H9 (cell line): Measurements from ENCODE around the gene DDX20. TPM values are rescaled to one million over a fixed set of nuclear protein-coding genes. Genes with fewer than 3 reads are reported as not detected.

Experiments used
- DNase-seq: peaks from one replicate; pipeline ENCODE4 v3.0.0-alpha.2; 2017
- H2AFZ ChIP-seq: one replicate; pipeline ENCODE4 v1.6.1; 2013; ENCODE audit warnings: mild to moderate bottlenecking, low read length, control low read depth, moderate library complexity
- H2AK5ac ChIP-seq: 2 replicates; pipeline ENCODE4 v1.6.1; 2013; ENCODE audit warnings: low read length, control low read depth, mixed read lengths; ENCODE audit not compliant: insufficient read length
- H2BK120ac ChIP-seq: one replicate; pipeline ENCODE4 v1.6.1; 2013; ENCODE audit warnings: low read depth, mild to moderate bottlenecking, low read length, control low read depth, inconsistent platforms; ENCODE audit not compliant: poor library complexity, severe bottlenecking
- H2BK12ac ChIP-seq: 2 replicates; pipeline ENCODE4 v1.6.1; 2013; ENCODE audit warnings: low read length, control low read depth, mixed read lengths, low read depth; ENCODE audit not compliant: insufficient read length
- H2BK15ac ChIP-seq: 2 replicates; pipeline ENCODE4 v1.6.1; 2013; ENCODE audit warnings: low read depth, low read length, control low read depth
- H2BK20ac ChIP-seq: one replicate; pipeline ENCODE4 v1.6.1; 2013; ENCODE audit warnings: low read depth, mild to moderate bottlenecking, low read length, control low read depth, inconsistent platforms; ENCODE audit not compliant: poor library complexity, severe bottlenecking
- H2BK5ac ChIP-seq: 2 replicates; pipeline ENCODE4 v1.6.1; 2013; ENCODE audit warnings: low read length, control low read depth, mixed read lengths; ENCODE audit not compliant: insufficient read length
- H3K14ac ChIP-seq: 2 replicates; pipeline ENCODE4 v1.6.1; 2013; ENCODE audit warnings: low read length, control low read depth; ENCODE audit not compliant: insufficient read depth
- H3K18ac ChIP-seq: 2 replicates; pipeline ENCODE4 v1.6.1; 2013; ENCODE audit warnings: low read depth, mild to moderate bottlenecking, mixed read lengths, low read length, control low read depth; ENCODE audit not compliant: insufficient read length
- H3K23ac ChIP-seq: 2 replicates; pipeline ENCODE4 v1.6.1; 2013; ENCODE audit warnings: low read length, control low read depth, mixed read lengths, low read depth; ENCODE audit not compliant: insufficient read length
- H3K23me2 ChIP-seq: 2 replicates; pipeline ENCODE4 v1.6.1; 2013; ENCODE audit warnings: low read depth, mild to moderate bottlenecking, mixed read lengths, low read length, control low read depth; ENCODE audit not compliant: insufficient read length, poor library complexity, severe bottlenecking
- H3K27ac ChIP-seq: 2 replicates; pipeline ENCODE4 v1.5.1; 2013; ENCODE audit warnings: low read length, control low read depth, mixed read lengths, low read depth; ENCODE audit not compliant: insufficient read length
- H3K27me3 ChIP-seq: 2 replicates; pipeline ENCODE4 v1.6.1; 2013; ENCODE audit warnings: low read length, control low read depth, inconsistent platforms; ENCODE audit not compliant: insufficient read depth
- H3K4ac ChIP-seq: 2 replicates; pipeline ENCODE4 v1.6.1; 2013; ENCODE audit warnings: low read depth, mild to moderate bottlenecking, control low read depth, inconsistent platforms, low read length, moderate library complexity
- H3K4me1 ChIP-seq: 2 replicates; pipeline ENCODE4 v1.6.1; 2013; ENCODE audit warnings: low read length, control low read depth, inconsistent platforms; ENCODE audit not compliant: insufficient read depth
- H3K4me2 ChIP-seq: 2 replicates; pipeline ENCODE4 v1.6.1; 2013; ENCODE audit warnings: low read length, control low read depth, mixed read lengths; ENCODE audit not compliant: insufficient read length, insufficient read depth
- H3K56ac ChIP-seq: 2 replicates; pipeline ENCODE4 v1.6.1; 2013; ENCODE audit warnings: low read depth, mild to moderate bottlenecking, mixed read lengths, low read length, control low read depth; ENCODE audit not compliant: insufficient read length
- H3K79me1 ChIP-seq: 2 replicates; pipeline ENCODE4 v1.6.1; 2013; ENCODE audit warnings: low read depth, mild to moderate bottlenecking, moderate library complexity, low read length, control low read depth, inconsistent platforms; ENCODE audit not compliant: insufficient read depth, poor library complexity, severe bottlenecking
- H3K79me2 ChIP-seq: 2 replicates; pipeline ENCODE4 v1.6.1; 2013; ENCODE audit warnings: low read length, control low read depth, inconsistent platforms; ENCODE audit not compliant: insufficient read depth
- H3K9ac ChIP-seq: 2 replicates; pipeline ENCODE4 v1.6.1; 2013; ENCODE audit warnings: low read length, control low read depth, mixed read lengths; ENCODE audit not compliant: insufficient read length; ENCODE audit errors: extremely low read depth
- H3K9me3 ChIP-seq: one replicate; pipeline ENCODE4 v1.6.1; 2013; ENCODE audit warnings: low read depth, low read length, inconsistent platforms; ENCODE audit not compliant: control insufficient read depth
- H3T11ph ChIP-seq: one replicate; pipeline ENCODE4 v1.6.1; 2013; ENCODE audit warnings: mild to moderate bottlenecking, low read length, control low read depth, inconsistent platforms
- H4K20me1 ChIP-seq: one replicate; pipeline ENCODE4 v1.6.1; 2013; ENCODE audit not compliant: control insufficient read depth, insufficient read length, insufficient read depth
- H4K5ac ChIP-seq: 2 replicates; pipeline ENCODE4 v1.6.1; 2013; ENCODE audit warnings: low read depth, mild to moderate bottlenecking, mixed read lengths, low read length, control low read depth; ENCODE audit not compliant: insufficient read length
- H4K8ac ChIP-seq: replicated peaks from 2 replicates; pipeline ENCODE4 v1.6.1; 2013; ENCODE audit warnings: low read length, control low read depth, mixed read lengths, low read depth; ENCODE audit not compliant: insufficient read length
- H4K91ac ChIP-seq: 2 replicates; pipeline ENCODE4 v1.6.1; 2013; ENCODE audit warnings: low read depth, mild to moderate bottlenecking, moderate library complexity, mixed read lengths, low read length, control low read depth; ENCODE audit not compliant: insufficient read length
- H3K27ac Mint-ChIP-seq, 3 experiments: 2 replicates in 2 of 3; 3 replicates in 1 of 3; pipeline ENCODE4 v1.8.0; 2020 to 2021; ENCODE audit warnings: mixed read lengths in 3 of 3, mild to moderate bottlenecking in 1 of 3, moderate library complexity in 1 of 3
- H3K27me3 Mint-ChIP-seq: 2 replicates; pipeline ENCODE4 v1.8.0; 2021; ENCODE audit warnings: low read depth, mild to moderate bottlenecking, moderate library complexity, mixed read lengths
- H3K36me3 Mint-ChIP-seq, 3 experiments: 2 replicates in 2 of 3; 3 replicates in 1 of 3; pipeline ENCODE4 v1.8.0; 2020 to 2021; ENCODE audit warnings: low read depth in 3 of 3, mixed read lengths in 3 of 3; ENCODE audit not compliant: insufficient read depth in 1 of 3
- H3K4me1 Mint-ChIP-seq, 2 experiments: 2 replicates each; pipeline ENCODE4 v1.8.0; 2020; ENCODE audit warnings: mixed read lengths in 2 of 2
- H3K4me3 Mint-ChIP-seq, 2 experiments: 2 replicates in 1 of 2; 3 replicates in 1 of 2; pipeline ENCODE4 v1.8.0; 2020 to 2021; ENCODE audit warnings: mild to moderate bottlenecking in 2 of 2, mixed read lengths in 2 of 2, moderate library complexity in 1 of 2
- H3K9me3 Mint-ChIP-seq, 2 experiments: 2 replicates in 1 of 2; 3 replicates in 1 of 2; pipeline ENCODE4 v1.8.0; 2020; ENCODE audit warnings: mild to moderate bottlenecking in 2 of 2, mixed read lengths in 2 of 2, moderate library complexity in 1 of 2
- WGBS: extraction: QIAGEN DNeasy Blood & Tissue Kit; methylation state at CpG from one replicate; pipeline ENCODE4 v1.1.7; 2013; ENCODE audit warnings: missing lambda C conversion rate, low lambda C conversion rate, mixed read lengths; ENCODE audit not compliant: insufficient read length; ENCODE audit errors: extremely low coverage; 5-methylcytosine and 5-hydroxymethylcytosine counted together
- total RNA-seq: library from RNA; stranded (reverse); gene quantifications from 2 replicates; pipeline ENCODE4 v1.2.1, GENCODE V29; 2021
- TF ChIP-seq, protein P1 (sequence below): fragments of 200-600 bp; sonication (generic); conservative IDR thresholded peaks from 3 replicates; pipeline ENCODE4 v1.8.0; 2021; ENCODE audit warnings: antibody characterized with exemption, mild to moderate bottlenecking

The DDX20 gene
- total RNA-seq, 1 experiment from 2014 or later: 38.3 TPM

DNA sequence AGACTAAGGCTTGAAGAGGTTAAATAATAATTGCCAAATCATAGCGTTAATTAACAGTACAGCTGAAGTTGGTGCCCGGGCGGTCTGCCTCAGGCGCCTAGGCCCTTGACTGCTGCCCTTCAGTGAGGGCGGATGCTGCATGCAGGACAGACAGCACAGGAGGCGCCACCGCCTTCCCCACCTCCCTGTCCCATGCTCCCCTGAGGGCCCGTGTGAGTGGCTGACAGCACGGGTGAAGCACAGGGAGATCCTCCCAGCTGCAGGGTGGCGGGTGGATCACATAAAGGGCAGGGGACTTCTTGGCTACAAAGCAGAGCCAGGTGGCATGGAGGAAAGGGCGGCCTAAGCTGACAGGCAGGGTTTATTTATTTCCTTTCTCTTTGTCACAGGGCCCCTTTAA, 49.1 kb downstream of the DDX20 start:
- Histone ChIP-seq H3K4ac (no peak overlapping the region), H2BK20ac (no peak overlapping the region), H2BK120ac (no peak overlapping the region), H4K5ac (no peak overlapping the region), H2BK15ac (no peak overlapping the region), H3T11ph (no peak overlapping the region), H3K79me2 (no peaks in the 10 kb centered on the region), H3K27ac (no peak overlapping the region), H4K8ac (no peak overlapping the region), H3K56ac (no peak overlapping the region), H3K4me1 (no peaks in the 10 kb centered on the region), H3K9me3 (no peaks in the 10 kb centered on the region), H2BK12ac (no peak overlapping the region), H3K14ac (no peak overlapping the region; the same call in 1 of the 2 replicates), H3K23ac (no peak overlapping the region), H3K4me2 (no peak overlapping the region), H3K79me1 (no peaks in the 10 kb centered on the region), H3K23me2 (no peaks in the 10 kb centered on the region), H3K9ac (no peak overlapping the region), H2BK5ac (no peak overlapping the region), H2AK5ac (no peak overlapping the region), H2AFZ (no peak overlapping the region), H4K91ac (no peak overlapping the region), H3K27me3 (no peaks in the 10 kb centered on the region), H4K20me1 (no peaks in the 10 kb centered on the region), H3K18ac (no peak overlapping the region)
- Mint-ChIP-seq H3K27ac (no peak overlapping the region), H3K4me1 (peaks cover 0 to 6% of the 10 kb centered on the region in 2 experiments; a peak in 2 of 4 replicates), H3K27me3 (peaks cover 4% of the 10 kb centered on the region), H3K4me3 (no peak overlapping the region), H3K9me3 (no peaks in the 10 kb centered on the region; a peak in 2 of 5 replicates), H3K36me3 (no peaks in the 10 kb centered on the region)
- TF ChIP-seq, protein P1, sequence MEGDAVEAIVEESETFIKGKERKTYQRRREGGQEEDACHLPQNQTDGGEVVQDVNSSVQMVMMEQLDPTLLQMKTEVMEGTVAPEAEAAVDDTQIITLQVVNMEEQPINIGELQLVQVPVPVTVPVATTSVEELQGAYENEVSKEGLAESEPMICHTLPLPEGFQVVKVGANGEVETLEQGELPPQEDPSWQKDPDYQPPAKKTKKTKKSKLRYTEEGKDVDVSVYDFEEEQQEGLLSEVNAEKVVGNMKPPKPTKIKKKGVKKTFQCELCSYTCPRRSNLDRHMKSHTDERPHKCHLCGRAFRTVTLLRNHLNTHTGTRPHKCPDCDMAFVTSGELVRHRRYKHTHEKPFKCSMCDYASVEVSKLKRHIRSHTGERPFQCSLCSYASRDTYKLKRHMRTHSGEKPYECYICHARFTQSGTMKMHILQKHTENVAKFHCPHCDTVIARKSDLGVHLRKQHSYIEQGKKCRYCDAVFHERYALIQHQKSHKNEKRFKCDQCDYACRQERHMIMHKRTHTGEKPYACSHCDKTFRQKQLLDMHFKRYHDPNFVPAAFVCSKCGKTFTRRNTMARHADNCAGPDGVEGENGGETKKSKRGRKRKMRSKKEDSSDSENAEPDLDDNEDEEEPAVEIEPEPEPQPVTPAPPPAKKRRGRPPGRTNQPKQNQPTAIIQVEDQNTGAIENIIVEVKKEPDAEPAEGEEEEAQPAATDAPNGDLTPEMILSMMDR: no peak
- peak; percentile 40 for DNase-seq
- WGBS: no CpG with 5 or more reads among the region's 11 CpGs
